Testis (tissue), 2 donors: ENCODE results near the gene PLN.

ENCODE experiments used
- POLR2A ChIP-seq: fragments of 450-650 bp; IDR thresholded peaks from one replicate; pipeline ENCODE4 v1.6.1; 2017; ENCODE audit warnings: antibody characterized with exemption, mild to moderate bottlenecking, moderate library complexity
- TF ChIP-seq, protein P1 (sequence below), 3 experiments: fragments of 450-650 bp in 2 of 3; fragments of 200-600 bp in 1 of 3; sonication (generic) in 1 of 3; IDR thresholded peaks; one replicate each; pipeline ENCODE4 v1.5.1; 2016 to 2019; ENCODE audit warnings: antibody characterized with exemption in 3 of 3, mild to moderate bottlenecking in 2 of 3, moderate library complexity in 1 of 3

- TF ChIP-seq, protein P1, sequence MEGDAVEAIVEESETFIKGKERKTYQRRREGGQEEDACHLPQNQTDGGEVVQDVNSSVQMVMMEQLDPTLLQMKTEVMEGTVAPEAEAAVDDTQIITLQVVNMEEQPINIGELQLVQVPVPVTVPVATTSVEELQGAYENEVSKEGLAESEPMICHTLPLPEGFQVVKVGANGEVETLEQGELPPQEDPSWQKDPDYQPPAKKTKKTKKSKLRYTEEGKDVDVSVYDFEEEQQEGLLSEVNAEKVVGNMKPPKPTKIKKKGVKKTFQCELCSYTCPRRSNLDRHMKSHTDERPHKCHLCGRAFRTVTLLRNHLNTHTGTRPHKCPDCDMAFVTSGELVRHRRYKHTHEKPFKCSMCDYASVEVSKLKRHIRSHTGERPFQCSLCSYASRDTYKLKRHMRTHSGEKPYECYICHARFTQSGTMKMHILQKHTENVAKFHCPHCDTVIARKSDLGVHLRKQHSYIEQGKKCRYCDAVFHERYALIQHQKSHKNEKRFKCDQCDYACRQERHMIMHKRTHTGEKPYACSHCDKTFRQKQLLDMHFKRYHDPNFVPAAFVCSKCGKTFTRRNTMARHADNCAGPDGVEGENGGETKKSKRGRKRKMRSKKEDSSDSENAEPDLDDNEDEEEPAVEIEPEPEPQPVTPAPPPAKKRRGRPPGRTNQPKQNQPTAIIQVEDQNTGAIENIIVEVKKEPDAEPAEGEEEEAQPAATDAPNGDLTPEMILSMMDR (IDR thresholded peaks at IDR 0.05): no peak
- TF ChIP-seq POLR2A: no peak
These were observed 45.9 kb upstream of the PLN start for GRCh38 chr6:118502169-118502568.
